ENCODE measurements around the gene DOCK1.

GRCh38 chr10:127276794-127277462, 371.7 kb downstream of the DOCK1 start:
- TF ChIP-seq EZH2 (IDR thresholded peaks at IDR 0.05) (no peak), CTCF (IDR thresholded peaks at IDR 0.05) (no peak)
